ENCODE results near the gene TRAFD1. TPM values are rescaled to one million over a fixed set of nuclear protein-coding genes. Genes with fewer than 3 reads are reported as not detected.

TRAFD1 gene
- total and polyA plus RNA-seq, 2 experiments from 2014 or later: 17.4 to 30.4 TPM

- Histone ChIP-seq H3K36me3 (ENCODE audit: insufficient read depth) (peaks cover 10% of the 10 kb centered on the region), H2AFZ (no peak overlapping the region), H3K27ac (ENCODE audit: low read depth) (no peak overlapping the region), H4K20me1 (replicated peaks; ENCODE audit: insufficient read depth) (no peaks in the 10 kb centered on the region), H3F3A (replicated peaks; ENCODE audit: low read depth) (no peaks in the 10 kb centered on the region), H3K79me2 (replicated peaks; ENCODE audit: insufficient read depth) (no peaks in the 10 kb centered on the region), H3K27me3 (ENCODE audit: insufficient read depth) (no peaks in the 10 kb centered on the region), H3K9me2 (ENCODE audit: insufficient read depth) (no peaks in the 10 kb centered on the region), H3K4me1 (ENCODE audit: insufficient read depth) (no peaks in the 10 kb centered on the region), H3K4me2 (no peak overlapping the region), H3K4me3 (no peak overlapping the region)
- no peaks in the 10 kb centered on the region for H3K9me3 Mint-ChIP-seq
- ATAC-seq (peak; percentile 100), DNase-seq (ENCODE audit: low spot score) (peak; percentile 94)
- H3K4me1 Mint-ChIP-seq: peaks cover 3% of the 10 kb centered on the region; the same call in 2 of the 3 replicates
- peaks cover 5% of the 10 kb centered on the region for H3K27me3 Mint-ChIP-seq (ENCODE audit: insufficient read depth, low read depth, poor library complexity)
- peaks cover 13% of the 10 kb centered on the region for H3K36me3 Mint-ChIP-seq (ENCODE audit: low read depth)
- TF ChIP-seq JUNB (IDR thresholded peaks at IDR 0.05; ENCODE audit: unreplicated experiment): no peak
- TF ChIP-seq, protein P1, sequence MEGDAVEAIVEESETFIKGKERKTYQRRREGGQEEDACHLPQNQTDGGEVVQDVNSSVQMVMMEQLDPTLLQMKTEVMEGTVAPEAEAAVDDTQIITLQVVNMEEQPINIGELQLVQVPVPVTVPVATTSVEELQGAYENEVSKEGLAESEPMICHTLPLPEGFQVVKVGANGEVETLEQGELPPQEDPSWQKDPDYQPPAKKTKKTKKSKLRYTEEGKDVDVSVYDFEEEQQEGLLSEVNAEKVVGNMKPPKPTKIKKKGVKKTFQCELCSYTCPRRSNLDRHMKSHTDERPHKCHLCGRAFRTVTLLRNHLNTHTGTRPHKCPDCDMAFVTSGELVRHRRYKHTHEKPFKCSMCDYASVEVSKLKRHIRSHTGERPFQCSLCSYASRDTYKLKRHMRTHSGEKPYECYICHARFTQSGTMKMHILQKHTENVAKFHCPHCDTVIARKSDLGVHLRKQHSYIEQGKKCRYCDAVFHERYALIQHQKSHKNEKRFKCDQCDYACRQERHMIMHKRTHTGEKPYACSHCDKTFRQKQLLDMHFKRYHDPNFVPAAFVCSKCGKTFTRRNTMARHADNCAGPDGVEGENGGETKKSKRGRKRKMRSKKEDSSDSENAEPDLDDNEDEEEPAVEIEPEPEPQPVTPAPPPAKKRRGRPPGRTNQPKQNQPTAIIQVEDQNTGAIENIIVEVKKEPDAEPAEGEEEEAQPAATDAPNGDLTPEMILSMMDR (conservative IDR thresholded peaks at IDR 0.05; ENCODE audit: low read depth in 2 of 2): peak; percentile 79 to 92
- TF ChIP-seq, protein P2, sequence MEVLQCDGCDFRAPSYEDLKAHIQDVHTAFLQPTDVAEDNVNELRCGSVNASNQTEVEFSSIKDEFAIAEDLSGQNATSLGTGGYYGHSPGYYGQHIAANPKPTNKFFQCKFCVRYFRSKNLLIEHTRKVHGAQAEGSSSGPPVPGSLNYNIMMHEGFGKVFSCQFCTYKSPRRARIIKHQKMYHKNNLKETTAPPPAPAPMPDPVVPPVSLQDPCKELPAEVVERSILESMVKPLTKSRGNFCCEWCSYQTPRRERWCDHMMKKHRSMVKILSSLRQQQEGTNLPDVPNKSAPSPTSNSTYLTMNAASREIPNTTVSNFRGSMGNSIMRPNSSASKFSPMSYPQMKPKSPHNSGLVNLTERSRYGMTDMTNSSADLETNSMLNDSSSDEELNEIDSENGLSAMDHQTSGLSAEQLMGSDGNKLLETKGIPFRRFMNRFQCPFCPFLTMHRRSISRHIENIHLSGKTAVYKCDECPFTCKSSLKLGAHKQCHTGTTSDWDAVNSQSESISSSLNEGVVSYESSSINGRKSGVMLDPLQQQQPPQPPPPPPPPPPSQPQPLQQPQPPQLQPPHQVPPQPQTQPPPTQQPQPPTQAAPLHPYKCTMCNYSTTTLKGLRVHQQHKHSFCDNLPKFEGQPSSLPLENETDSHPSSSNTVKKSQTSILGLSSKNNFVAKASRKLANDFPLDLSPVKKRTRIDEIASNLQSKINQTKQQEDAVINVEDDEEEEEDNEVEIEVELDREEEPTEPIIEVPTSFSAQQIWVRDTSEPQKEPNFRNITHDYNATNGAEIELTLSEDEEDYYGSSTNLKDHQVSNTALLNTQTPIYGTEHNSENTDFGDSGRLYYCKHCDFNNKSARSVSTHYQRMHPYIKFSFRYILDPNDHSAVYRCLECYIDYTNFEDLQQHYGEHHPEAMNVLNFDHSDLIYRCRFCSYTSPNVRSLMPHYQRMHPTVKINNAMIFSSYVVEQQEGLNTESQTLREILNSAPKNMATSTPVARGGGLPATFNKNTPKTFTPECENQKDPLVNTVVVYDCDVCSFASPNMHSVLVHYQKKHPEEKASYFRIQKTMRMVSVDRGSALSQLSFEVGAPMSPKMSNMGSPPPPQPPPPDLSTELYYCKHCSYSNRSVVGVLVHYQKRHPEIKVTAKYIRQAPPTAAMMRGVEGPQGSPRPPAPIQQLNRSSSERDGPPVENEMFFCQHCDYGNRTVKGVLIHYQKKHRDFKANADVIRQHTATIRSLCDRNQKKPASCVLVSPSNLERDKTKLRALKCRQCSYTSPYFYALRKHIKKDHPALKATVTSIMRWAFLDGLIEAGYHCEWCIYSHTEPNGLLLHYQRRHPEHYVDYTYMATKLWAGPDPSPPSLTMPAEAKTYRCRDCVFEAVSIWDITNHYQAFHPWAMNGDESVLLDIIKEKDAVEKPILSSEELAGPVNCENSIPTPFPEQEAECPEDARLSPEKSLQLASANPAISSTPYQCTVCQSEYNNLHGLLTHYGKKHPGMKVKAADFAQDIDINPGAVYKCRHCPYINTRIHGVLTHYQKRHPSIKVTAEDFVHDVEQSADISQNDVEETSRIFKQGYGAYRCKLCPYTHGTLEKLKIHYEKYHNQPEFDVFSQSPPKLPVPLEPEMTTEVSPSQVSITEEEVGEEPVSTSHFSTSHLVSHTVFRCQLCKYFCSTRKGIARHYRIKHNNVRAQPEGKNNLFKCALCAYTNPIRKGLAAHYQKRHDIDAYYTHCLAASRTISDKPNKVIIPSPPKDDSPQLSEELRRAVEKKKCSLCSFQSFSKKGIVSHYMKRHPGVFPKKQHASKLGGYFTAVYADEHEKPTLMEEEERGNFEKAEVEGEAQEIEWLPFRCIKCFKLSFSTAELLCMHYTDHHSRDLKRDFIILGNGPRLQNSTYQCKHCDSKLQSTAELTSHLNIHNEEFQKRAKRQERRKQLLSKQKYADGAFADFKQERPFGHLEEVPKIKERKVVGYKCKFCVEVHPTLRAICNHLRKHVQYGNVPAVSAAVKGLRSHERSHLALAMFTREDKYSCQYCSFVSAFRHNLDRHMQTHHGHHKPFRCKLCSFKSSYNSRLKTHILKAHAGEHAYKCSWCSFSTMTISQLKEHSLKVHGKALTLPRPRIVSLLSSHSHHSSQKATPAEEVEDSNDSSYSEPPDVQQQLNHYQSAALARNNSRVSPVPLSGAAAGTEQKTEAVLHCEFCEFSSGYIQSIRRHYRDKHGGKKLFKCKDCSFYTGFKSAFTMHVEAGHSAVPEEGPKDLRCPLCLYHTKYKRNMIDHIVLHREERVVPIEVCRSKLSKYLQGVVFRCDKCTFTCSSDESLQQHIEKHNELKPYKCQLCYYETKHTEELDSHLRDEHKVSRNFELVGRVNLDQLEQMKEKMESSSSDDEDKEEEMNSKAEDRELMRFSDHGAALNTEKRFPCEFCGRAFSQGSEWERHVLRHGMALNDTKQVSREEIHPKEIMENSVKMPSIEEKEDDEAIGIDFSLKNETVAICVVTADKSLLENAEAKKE (CRISPR knock-in tag; IDR thresholded peaks at IDR 0.05): no peak
- TF ChIP-seq, protein P3, sequence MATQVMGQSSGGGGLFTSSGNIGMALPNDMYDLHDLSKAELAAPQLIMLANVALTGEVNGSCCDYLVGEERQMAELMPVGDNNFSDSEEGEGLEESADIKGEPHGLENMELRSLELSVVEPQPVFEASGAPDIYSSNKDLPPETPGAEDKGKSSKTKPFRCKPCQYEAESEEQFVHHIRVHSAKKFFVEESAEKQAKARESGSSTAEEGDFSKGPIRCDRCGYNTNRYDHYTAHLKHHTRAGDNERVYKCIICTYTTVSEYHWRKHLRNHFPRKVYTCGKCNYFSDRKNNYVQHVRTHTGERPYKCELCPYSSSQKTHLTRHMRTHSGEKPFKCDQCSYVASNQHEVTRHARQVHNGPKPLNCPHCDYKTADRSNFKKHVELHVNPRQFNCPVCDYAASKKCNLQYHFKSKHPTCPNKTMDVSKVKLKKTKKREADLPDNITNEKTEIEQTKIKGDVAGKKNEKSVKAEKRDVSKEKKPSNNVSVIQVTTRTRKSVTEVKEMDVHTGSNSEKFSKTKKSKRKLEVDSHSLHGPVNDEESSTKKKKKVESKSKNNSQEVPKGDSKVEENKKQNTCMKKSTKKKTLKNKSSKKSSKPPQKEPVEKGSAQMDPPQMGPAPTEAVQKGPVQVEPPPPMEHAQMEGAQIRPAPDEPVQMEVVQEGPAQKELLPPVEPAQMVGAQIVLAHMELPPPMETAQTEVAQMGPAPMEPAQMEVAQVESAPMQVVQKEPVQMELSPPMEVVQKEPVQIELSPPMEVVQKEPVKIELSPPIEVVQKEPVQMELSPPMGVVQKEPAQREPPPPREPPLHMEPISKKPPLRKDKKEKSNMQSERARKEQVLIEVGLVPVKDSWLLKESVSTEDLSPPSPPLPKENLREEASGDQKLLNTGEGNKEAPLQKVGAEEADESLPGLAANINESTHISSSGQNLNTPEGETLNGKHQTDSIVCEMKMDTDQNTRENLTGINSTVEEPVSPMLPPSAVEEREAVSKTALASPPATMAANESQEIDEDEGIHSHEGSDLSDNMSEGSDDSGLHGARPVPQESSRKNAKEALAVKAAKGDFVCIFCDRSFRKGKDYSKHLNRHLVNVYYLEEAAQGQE (IDR thresholded peaks at IDR 0.05; ENCODE audit: unreplicated experiment): no peak
- no peak for TF ChIP-seq ZNF331 (CRISPR knock-in tag; IDR thresholded peaks at IDR 0.05; ENCODE audit: low read depth)
- H3K27ac Mint-ChIP-seq: no peak overlapping the region
- no peak overlapping the region for H3K4me3 Mint-ChIP-seq
Observed at GRCh38 chr12:112198120-112198733, 72.9 kb downstream of the TRAFD1 start.
